ENCODE data around the gene CHST6.
"Not testable (repeated sequence)": the region's sequence is repeated elsewhere in the genome, so short reads cannot be mapped to it uniquely, and the experiment has no call there.

Gene CHST6

DNA sequence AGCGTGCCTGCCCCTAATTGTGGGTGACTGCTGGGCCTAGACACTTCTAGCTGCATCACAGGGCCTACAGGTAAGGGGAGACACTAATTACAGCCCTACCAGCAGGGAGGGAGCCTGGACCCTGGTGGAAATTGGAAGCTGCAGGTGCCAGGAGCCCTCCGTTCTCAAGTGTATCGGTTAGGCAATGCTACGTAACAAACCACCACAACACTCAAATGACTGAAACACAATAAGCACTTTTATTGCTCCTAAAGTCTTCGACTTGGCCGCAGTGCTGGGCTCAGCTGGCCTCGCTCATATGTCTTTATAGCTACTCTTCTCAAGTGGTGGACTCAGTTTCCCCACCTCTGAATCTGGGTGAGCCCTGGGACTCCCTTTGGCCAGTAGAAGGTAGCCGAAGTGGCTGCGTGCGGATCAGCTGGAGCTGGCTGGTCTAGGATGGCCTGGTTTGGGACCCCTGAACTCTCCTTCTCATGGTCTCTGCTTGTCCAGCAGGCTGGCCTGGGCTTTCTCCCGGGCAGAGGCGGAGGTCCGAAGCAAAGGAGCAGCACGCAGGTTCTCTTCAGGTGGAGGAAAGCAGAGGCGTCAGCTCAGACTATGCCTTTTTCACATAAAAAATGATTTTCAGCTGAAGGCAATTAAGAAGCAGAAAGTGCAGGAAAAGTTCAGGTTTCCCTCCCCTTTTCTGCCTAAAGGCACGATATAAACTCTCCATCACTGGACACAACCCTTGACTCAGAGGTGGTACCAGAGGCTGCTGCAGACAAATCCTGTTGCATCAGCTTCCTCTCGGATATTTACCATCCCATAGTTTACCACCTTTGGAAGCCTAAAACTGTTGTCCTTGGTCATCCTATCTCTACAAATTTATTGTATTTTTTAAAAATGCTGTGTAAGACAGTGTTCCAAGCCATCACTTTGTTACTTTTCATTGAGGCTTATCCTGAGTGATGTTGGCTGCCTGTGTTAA lies 22.0 kb downstream of the CHST6 start:
- no peak for DNase-seq

DNA sequence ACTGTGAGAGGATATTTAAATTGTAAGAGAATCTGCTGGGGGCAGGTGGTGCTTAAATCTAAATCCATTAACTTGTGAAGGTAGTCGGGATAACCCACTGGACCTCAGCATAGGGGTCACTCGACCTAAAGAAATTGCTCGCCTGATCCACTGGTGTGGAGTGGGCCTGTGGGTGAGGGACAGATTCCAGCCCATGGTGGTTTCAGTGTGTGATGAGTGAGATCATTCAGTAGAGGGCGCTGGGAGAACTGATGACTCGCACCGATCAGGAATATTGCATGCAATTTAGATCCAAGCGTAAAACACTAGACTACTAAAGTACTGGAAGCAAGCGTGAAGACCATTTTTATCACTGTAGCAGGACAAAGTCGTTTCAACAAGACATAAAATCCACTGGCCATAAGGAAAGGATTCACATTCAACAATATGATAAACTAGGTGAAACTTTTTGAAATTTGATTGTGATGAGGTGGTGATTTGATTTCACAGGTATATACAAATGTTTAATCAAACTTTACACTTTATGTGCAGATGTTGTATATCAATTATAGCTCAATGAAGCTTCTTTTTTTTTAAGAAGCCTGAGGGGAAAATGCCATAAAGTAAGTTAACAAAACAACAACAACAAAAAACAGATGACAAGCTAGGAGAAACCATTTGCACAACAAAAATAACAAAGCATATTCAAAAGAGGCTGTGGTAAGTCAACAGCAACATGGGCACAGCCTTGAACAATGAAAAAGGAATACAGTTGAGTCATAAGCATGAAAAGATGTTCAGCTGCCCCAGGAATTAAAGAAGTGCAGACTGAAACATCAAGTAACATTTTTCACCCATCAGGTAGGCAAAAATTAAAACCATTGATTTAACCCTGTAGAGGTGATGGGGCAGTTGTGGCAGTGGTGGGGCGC lies 23.3 kb downstream of the CHST6 start:
- peak; percentile 66 for DNase-seq

DNA sequence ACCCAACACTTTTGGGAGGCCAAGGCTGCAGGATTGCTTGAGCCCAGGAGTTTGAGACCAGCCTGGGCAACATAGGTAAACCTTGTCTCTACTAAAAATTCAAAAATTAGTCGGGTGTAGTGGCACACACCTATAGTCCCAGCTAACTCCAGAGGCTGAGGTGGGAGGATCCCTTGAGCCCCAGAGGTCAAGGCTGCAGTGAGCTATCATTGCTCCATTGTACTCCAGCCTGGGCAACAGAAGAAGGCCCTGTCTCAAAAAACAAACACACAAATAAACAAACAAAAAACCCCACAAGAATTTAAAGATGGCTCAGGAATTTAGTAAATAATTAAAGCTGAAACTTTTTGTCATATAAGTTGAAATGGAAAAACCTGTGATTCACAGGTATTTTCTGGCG lies 28.5 kb downstream of the CHST6 start:
- no peak for DNase-seq

DNA sequence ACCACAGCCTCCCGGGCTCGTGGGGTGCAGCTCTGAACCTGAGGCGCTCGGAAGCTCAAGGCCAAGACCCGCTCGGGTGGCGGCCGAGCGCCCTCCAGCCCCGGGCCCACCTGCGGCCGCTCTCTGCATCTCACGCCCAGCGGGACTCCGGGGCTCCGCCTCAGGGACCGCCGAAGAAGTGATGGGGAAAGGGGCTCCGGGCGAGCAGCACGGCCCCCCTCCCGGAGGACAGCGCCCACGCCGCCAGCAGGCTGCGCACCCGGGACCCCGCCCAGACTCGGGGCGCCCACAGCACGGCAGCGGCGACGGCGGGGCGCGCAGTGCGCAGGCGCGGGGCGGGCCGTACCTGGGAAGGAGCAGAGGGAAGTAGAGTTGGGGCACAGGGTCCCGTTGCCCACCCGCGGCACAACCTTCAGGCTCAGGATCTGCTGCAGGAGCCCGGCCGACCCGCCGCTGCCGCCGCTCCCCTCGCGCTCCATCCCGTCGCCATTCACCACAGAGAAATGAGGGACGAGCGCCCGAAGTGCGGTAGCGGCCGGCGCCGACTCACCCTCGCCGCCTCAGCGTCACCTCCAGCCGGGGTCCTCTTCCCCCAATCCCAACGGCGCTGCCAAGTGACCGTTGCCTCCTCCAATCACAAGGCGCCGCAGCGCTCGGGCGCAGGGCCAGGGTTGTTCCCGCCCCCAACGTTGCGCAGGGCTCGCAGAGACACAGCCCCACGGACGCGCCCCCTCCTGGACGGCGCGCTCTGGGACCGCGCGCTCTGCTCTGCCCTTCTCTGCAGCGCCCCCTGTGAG lies 30.9 kb downstream of the CHST6 start, which contains the start of gene TMEM170A:
TMEM170A (minus strand) TSS at position 568 of the 797 bp plus-strand sequence; CDS start at position 479, 89 bp downstream.
- peak; percentile 99 for DNase-seq

DNA sequence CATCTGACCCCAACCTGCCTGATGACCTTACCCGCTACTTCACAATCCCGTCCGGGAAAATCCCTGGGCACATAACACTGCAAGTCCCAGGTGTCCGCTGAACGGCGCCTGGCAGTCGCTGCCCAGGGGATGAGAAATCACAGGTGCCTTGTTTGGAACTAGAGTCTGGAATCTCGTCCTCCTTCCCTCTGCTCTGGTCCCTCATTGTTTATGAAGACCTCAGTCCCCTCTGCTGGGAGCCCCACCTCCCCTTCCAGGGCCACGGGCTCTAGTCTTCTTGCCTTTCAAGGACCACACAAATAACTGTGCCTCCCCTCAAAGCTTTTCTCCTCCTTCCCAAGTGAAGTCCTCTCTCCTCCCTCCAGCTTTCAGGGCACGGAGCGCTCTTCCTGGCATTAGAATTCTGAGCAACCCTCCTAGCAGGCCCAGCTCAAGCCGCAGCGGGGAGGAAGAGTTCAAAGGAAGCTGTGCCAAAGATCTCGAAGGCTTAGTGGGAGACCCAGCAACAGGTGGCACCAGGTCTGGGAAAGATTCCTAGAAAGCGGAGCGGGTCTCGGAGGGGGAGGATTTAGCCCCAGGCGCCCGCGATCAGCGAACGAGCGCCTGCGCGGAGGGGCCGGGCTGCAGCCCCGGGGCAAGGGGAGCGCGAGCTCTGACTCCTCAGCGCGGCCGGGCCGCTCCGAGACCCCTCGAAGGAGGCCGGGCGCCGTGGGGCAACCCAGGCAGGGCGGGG lies 31.7 kb downstream of the CHST6 start:
- DNase-seq: not testable (repeated sequence)

DNA sequence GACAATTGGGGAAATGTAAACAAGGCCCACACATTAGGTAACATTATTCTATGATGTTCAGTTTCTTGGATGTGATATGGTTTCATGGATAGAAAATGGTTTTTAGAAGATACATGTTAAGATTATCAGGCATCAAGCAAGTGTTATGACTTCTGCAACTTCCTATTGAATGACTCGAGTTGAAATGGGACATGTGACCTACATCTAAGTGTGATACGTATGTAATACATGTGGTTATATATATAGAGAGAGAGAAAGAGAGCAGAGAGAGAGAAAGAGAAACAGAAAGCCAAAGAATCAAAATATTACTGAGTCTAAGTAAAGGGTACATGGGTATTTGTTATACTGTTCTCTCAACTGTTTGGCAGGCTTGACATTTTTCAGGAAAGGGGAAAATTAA lies 32.4 kb downstream of the CHST6 start:
- peak; percentile 51 for DNase-seq

DNA sequence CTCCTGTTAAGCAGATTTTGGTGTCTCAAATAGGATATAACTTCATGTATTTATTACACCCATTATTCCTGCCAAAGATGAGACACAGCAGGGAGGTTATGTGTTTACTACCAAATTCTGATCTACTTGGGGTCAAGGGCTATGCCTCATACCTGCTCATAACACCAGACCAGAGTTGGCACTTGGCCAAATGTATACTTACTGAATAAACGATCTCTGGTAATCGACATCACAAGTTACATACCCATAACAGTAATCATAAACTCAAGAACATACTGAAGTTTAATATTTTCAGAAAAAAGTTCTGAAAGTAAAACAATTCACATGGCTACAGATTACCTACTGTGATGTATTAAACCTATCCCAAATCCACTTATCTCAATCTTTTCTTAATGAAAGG lies 33.7 kb downstream of the CHST6 start:
- no peak for DNase-seq

DNA sequence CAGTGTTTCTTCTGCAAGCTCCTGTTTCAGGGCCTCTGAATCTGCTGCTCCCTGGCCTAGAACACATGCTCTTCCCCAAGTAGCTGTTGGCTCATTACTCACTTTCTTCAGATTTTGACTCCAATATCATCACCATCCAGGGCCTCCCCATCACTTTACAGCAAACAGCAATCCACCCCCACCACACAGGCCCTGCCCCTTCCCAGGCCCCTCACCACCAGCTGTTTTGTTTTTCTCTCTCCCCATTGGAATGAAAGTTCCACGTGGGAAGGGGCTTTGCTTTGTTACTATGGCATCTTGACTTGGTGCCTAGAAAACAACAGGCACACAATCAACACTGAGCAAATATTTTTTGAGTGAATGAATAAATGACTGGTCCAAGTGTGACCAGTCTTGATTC lies 34.8 kb downstream of the CHST6 start:
- no peak for DNase-seq

DNA sequence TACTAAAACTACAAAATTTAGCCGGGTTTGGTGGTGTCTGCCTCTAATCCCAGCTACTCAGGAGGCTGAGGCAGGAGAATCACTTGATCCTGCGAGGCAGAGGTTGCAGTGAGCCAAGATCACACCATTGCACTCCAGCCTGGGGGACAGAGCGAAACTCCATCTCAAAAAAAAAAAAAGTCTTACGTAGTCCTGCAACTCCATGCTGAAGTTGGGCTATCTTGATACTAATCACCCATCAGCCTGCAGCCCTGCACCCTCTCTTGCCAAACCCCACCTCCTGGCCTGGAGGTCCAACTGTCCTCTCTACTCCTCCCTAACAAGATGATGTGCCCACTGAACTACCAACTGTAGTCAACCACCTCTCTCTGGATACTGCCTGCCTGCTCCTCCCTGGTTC lies 35.5 kb downstream of the CHST6 start:
- DNase-seq: no peak

DNA sequence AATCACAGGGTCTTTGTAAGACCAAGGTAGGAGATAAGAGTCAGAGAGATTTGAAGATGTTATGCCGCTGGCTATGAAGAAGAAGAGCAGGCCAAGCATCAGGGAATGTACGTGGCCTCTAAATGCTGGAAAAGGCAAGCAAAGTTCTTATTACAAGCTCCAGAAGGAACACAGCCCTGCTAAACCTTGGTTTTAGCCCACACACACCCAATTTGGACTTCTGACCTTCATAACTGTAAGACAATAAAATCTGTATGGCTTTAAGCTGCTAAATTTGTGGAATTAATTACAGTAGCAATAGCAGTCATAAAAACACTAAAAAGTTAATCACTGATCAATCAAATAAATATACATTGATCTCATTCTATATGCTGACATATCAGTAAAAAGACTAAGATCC lies 36.8 kb downstream of the CHST6 start:
- DNase-seq: no peak

DNA sequence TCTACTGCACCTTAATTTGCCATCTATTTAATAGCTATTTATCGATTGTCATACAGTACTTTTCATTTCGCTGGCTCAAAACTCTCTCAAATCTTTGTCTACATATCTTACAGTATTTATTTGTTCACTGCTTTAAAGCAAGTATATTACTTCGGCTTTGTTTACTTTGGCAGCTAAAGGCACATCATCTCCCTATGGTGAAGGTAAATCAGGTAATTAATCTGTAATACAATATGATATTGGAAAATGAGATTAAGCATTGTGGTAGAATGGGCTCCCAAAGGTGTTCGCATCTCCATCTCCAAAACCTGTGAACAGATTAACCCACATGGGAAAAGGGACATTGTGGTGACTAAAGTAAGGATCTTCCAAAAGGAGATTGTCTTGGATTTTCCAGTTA lies 37.2 kb downstream of the CHST6 start:
- DNase-seq: no peak

DNA sequence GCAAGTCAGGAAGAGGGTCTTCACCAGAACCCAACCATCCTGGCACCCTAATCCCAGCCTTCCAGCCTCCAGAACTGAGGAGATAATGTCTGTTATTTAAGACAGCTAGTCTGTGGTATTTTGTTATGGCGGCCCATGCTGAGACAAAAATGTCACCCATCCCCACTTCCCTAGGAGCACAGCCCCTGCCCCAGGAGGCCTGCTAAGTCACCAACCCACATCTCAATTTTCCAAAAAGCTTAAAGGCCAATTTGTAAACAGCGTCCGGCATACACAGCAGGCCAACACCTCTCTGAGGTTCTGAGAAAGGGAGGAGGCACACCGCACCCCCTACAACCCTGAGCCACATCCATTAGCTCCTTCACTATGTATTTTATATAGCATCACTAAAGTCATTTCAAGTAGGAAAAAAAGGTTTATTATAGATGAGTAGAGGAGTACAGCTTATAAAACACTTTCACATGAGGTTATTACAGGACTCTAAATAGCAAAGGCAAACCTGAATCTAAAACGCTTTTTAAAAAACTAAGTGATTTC lies 37.7 kb downstream of the CHST6 start:
- DNase-seq: no peak

DNA sequence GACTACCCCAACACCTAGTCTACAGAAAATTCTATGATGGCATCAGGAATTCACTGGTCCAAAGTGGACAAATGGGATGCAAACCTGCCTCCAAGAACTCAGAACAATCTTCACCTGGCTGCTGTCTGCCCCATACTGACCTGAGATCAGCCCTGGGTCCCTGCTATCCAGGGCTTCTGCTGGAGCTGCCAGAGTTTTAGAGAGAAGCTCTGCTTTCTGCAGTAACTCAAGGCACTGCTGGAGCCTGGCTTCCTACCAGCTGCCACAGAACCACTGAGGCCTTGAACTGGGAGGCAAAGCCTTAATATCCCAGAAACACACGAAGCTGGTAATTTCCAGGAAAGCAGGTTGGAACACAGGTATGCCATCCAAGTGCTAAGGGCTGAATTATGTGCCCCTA lies 38.3 kb downstream of the CHST6 start:
- DNase-seq: no peak

DNA sequence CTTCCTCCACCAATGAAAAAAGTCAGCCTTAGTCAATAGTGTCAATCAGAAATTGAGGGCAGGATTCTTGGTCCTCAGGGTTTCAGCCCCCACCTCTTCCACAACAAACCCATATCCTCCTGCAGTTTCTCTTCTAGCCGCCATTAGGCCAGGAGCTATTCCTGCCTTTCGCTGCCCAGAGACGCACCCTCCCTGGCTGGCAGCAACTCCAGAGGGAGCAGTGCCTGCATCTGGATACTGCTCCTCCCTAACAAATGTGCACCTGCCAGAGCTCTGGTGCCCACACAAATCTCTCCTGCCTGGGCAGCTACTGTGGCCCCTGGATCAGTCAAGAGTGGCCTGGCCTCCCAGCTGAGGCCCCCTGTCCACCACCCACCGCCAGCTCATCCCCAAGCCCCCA lies 38.8 kb downstream of the CHST6 start:
- not testable (repeated sequence) for DNase-seq

DNA sequence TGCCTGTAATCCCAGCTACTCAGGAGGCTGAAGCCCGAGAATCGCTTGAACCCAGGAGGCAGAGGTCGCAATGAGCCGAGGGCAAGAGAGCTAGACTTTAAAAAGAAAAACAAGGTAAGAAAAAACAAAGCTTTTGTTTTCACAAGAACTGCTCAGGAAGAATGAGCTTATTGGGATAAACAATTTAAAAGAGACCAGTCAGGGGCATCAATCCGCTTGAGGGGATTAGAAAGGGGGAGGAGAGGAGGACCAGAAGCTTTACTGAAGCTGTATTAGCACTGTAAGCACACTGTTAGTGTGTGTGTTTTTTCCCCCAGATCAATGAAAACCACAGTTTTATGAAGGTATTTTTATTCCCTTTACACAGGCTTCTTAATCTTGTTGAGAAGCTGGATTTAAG lies 39.6 kb downstream of the CHST6 start:
- DNase-seq: no peak

DNA sequence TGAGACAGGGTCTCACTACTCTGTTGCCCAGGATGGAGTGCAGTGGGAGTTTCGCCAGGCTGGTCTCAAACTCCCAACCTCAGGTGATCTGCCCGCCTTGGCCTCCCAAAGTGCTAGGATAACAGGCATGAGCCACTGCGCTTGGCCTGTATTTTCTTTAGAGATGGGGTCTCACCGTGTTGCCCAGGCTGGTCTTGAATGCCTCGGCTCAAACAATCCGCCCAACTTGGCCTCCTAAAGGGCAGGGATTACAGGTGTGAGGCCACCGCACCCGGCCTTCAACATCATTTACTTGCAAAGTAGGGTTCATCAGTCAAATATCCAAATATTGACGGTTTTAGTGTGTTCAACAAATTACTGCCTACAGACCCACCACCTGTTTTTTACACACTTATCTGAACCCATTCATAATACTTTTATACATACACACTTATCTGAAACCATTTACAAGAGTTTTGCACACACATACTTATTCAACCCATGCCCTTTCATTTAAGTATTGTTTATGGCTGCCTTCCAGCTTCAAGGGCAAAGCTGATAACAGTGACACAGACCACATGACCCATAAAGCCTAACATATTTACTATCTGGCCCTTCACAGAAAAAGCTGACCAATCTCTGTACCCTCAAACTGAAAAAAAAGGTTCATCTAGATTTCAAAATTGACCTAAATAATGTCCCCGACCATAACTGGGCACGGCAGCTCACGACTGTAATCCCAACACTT lies 42.6 kb downstream of the CHST6 start:
- DNase-seq: no peak

DNA sequence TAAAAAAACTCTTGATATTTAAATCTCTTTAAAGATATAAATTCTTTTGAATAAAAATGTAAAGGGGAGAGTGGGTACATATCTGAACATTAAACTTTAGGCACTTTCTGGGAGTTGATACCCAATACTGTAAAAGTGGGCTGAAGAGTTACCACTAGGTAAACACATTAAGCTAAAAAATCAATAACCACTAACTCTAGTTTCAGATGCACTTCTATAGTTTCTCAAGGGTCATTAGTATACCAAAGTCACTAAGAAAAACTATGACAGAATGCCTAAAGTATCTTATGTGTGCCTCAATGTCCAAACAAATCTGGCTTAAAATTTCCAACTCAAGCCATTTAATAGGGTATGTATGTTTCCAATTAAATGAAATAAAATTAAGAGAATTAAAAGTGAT lies 48.8 kb downstream of the CHST6 start:
- DNase-seq: no peak

DNA sequence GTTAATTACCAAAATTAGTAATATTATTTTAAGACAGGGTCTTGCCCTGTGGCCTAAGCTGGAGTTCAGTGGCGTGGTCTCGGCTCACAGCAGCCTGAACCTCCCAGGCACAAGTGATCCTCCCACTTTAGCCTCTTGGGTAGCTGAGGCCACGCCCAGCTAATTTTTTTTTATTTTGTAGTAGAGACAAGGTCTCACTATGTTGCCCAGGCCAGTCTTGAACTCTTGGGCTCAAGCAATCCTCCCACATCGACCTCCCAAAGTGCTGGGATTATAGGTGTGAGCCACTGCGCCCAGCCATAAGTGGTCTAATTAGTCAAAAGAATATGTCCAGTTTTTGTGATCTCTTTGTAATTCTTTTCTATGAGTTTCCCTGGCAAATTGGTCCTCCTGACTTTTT lies 49.9 kb downstream of the CHST6 start:
- no peak for DNase-seq

DNA sequence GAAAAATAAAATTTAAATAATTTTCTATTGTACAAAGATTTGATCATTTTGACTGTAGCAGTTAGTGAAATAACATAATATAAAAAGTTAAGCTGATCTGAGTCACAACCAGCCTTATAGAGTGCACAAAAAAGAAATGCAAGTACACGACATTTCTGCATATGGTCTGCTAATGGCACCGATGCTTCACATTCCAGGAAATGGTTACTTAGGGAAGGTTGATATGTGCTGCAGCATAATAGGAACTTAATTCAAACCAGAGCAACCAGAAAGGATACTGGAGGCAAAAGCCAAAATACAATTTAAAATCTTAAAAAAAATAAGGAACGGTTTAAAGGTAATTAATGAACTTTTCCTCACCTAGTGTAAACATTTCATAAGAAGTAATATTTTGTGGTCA lies 51.9 kb downstream of the CHST6 start:
- no peak for DNase-seq

DNA sequence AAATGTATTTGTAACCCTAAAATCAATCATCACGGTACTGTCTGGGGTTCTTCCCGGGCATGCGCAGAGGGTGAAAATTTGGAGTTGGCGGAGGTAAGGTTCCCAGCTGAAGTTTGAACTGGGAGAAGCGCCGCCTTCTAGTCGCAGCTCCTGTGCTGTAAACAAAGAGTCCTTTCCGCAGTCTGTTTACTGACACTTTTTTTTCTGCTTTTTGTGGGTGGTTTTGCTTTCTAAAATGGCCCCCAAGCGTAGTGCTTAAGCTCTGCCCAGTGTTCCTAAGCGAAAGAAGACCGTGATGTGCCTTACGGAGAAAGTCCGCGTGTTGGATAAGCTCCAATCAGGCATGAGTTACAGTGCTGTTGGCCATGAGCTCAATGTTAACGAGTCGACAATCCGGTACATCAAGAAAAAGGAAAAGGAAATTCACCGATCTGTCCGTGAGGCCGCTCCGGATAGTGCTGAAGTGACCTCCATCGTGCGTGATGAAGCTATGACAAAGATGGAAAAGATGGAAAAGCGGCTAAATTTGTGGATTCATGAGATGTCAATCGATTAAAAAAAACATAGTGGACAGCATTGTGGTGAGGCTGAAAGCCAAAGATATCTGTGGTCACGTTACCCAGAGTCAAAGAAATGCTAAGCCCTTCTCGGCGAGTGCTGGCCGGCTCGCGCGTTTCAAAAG lies 61.4 kb downstream of the CHST6 start:
- peak; percentile 87 for DNase-seq
